ENCODE results near the gene PADI4. TPM values are rescaled to one million over a fixed set of nuclear protein-coding genes. Genes with fewer than 3 reads are reported as not detected.

The PADI4 gene
- total and polyA plus RNA-seq, 4 donors = 0.32 to 6.1 (median 0.90) TPM

DNA sequence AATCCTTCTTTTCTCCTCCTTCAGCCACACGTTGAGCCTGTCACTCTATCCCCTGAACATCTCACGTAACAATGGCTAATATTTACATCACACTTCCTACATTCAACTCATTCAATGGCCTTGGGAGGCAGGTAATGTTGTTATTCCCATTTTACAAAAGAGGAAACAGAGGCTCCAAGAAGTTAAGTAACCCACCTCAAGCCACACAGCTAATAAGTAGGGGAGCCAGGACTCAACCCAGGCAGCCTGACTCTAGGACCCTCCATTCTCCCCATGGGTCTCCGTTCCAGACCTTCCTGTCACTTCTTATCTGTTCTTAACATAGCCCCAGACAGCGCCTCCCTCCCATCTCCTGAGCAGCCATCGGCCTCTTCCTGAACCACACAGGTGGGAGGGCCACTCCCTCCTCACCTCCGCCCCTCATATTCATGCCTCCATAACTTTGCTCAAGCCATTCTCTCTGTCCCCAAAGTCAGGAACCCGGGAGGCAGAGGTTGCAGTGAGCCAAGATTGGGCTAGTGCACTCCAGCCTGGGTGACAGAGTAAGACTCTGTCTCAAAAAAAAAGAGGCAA lies 2.2 kb downstream of the PADI4 start:
- TF ChIP-seq HNF4A (conservative IDR thresholded peaks at IDR 0.05) = no peak
- TF ChIP-seq JUND (IDR thresholded peaks at IDR 0.05) = no peak
- TF ChIP-seq RAD21 (IDR thresholded peaks at IDR 0.05) = no peak
- no peak for TF ChIP-seq YY1 (IDR thresholded peaks at IDR 0.05)
- TF ChIP-seq MAX (IDR thresholded peaks at IDR 0.05) = no peak
- TF ChIP-seq, protein P1, sequence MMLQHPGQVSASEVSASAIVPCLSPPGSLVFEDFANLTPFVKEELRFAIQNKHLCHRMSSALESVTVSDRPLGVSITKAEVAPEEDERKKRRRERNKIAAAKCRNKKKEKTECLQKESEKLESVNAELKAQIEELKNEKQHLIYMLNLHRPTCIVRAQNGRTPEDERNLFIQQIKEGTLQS (IDR thresholded peaks at IDR 0.05) = no peak
- TF ChIP-seq REST (IDR thresholded peaks at IDR 0.05) = no peak
- no peak for TF ChIP-seq RXRA (IDR thresholded peaks at IDR 0.05)
- TF ChIP-seq, protein P2, sequence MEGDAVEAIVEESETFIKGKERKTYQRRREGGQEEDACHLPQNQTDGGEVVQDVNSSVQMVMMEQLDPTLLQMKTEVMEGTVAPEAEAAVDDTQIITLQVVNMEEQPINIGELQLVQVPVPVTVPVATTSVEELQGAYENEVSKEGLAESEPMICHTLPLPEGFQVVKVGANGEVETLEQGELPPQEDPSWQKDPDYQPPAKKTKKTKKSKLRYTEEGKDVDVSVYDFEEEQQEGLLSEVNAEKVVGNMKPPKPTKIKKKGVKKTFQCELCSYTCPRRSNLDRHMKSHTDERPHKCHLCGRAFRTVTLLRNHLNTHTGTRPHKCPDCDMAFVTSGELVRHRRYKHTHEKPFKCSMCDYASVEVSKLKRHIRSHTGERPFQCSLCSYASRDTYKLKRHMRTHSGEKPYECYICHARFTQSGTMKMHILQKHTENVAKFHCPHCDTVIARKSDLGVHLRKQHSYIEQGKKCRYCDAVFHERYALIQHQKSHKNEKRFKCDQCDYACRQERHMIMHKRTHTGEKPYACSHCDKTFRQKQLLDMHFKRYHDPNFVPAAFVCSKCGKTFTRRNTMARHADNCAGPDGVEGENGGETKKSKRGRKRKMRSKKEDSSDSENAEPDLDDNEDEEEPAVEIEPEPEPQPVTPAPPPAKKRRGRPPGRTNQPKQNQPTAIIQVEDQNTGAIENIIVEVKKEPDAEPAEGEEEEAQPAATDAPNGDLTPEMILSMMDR (IDR thresholded peaks at IDR 0.05; ENCODE audit: low read depth, low read length, missing input control) = no peak
- no peak for TF ChIP-seq FOXA2 (IDR thresholded peaks at IDR 0.05)
- TF ChIP-seq GABPA (IDR thresholded peaks at IDR 0.05 in 1 of 2, conservative IDR thresholded peaks at IDR 0.05 in 1 of 2) = no peak
- no peak for TF ChIP-seq SP1 (IDR thresholded peaks at IDR 0.05)
- TF ChIP-seq FOXA1 (IDR thresholded peaks at IDR 0.05) = no peak
- TF ChIP-seq EGR1 (IDR thresholded peaks at IDR 0.05; ENCODE audit: low read depth in 2 of 2) = no peak
- TF ChIP-seq, protein P3, sequence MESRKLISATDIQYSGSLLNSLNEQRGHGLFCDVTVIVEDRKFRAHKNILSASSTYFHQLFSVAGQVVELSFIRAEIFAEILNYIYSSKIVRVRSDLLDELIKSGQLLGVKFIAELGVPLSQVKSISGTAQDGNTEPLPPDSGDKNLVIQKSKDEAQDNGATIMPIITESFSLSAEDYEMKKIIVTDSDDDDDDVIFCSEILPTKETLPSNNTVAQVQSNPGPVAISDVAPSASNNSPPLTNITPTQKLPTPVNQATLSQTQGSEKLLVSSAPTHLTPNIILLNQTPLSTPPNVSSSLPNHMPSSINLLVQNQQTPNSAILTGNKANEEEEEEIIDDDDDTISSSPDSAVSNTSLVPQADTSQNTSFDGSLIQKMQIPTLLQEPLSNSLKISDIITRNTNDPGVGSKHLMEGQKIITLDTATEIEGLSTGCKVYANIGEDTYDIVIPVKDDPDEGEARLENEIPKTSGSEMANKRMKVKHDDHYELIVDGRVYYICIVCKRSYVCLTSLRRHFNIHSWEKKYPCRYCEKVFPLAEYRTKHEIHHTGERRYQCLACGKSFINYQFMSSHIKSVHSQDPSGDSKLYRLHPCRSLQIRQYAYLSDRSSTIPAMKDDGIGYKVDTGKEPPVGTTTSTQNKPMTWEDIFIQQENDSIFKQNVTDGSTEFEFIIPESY (IDR thresholded peaks at IDR 0.05) = no peak
- no peak for TF ChIP-seq TAF1 (conservative IDR thresholded peaks at IDR 0.05)
- no peak for TF ChIP-seq HNF4G (IDR thresholded peaks at IDR 0.05)
- TF ChIP-seq NR2F2 (IDR thresholded peaks at IDR 0.05) = no peak
- H3K4me1 ChIP-seq (ENCODE audit: control insufficient read depth in 4 of 4, insufficient read depth in 4 of 4, low read length in 3 of 4) = no peaks in the 10 kb centered on the region
- no peak overlapping the region for H3K27ac ChIP-seq (ENCODE audit: low read depth in 1 of 2, low read length in 2 of 2)
- H3K27me3 ChIP-seq (ENCODE audit: control insufficient read depth in 4 of 4, insufficient read depth in 4 of 4, low read length in 3 of 4) = peaks cover 0 to 7% (median 2%) of the 10 kb centered on the region in 4 donors
- H3K36me3 ChIP-seq (ENCODE audit: control insufficient read depth in 4 of 4, insufficient read depth in 3 of 4, low read depth in 1 of 4, low read length in 3 of 4) = no peaks in the 10 kb centered on the region
- no peaks in the 10 kb centered on the region for H3K9me3 ChIP-seq (ENCODE audit: control insufficient read depth in 4 of 4, low read length in 3 of 4)
- H3K9ac ChIP-seq (ENCODE audit: low read depth in 1 of 2, low read length in 2 of 2) = no peak overlapping the region
- no peak for DNase-seq (ENCODE audit: low spot score)
- no peak overlapping the region for H3K4me3 ChIP-seq (ENCODE audit: low read depth in 1 of 3, low read length in 3 of 3)
- 35% methylated on average over 7 of the region's 7 CpGs for WGBS
